HepG2 (cell line): ENCODE measurements around the gene SLC15A5. TPM values are rescaled to one million over a fixed set of nuclear protein-coding genes. Genes with fewer than 3 reads are reported as not detected.

Source experiments
- ATAC-seq: fragments of 200-7000 bp; cut with Tn5 transposase; 3 replicates; pipeline ENCODE4 v1.9.1; 2020; ENCODE audit warnings: mild to moderate bottlenecking, moderate library complexity
- BruUV-seq: library from RNA; stranded (reverse); fragments of 400-500 nt; replicated peaks from 2 replicates; lab custom pipeline; 2021; lab: Mats Ljungman, UMichigan
- CTCF ChIA-PET: fragments of 300-600 bp; formaldehyde crosslinking; extraction: SDS; loops from one replicate; lab custom pipeline; 2021; ENCODE audit warnings: low total read pairs, inconsistent platforms, low intra/inter-chr PET ratio; lab: Yijun Ruan, JAX
- POLR2A ChIA-PET: fragments of 350-600 bp; sonication (Branson Sonifier 250); formaldehyde crosslinking; loops from one replicate; lab custom pipeline; 2020; ENCODE audit warnings: antibody characterized with exemption, inconsistent platforms; lab: Yijun Ruan, JAX
- DNase-seq: peaks from one replicate; pipeline ENCODE4 v3.0.0-alpha.2; 2015; ENCODE audit warnings: low spot score
- FAIRE-seq: peaks from 3 replicates; lab custom pipeline; 2011; peaks lifted over from hg19 to GRCh38; lab: Jason Lieb, UNC
- H2AFZ ChIP-seq: one replicate; pipeline ENCODE4 v1.6.1; 2011; ENCODE audit warnings: low read length, inconsistent platforms
- H3K27ac ChIP-seq: fragments of 300-600 bp; 3 replicates; pipeline ENCODE4 v1.8.0; 2011; ENCODE audit warnings: mixed run types, mild to moderate bottlenecking, mixed read lengths, low read length, inconsistent platforms; ENCODE audit not compliant: insufficient read depth; ENCODE audit errors: extremely low read length
- H3K27me3 ChIP-seq, 2 experiments: fragments of 200-600 bp in 1 of 2; 2 replicates in 1 of 2; 3 replicates in 1 of 2; pipeline versions ENCODE4 v1.6.0 to v1.8.0; 2011; ENCODE audit warnings: low read length in 2 of 2, mild to moderate bottlenecking in 2 of 2, moderate library complexity in 2 of 2, inconsistent platforms in 1 of 2; ENCODE audit not compliant: insufficient read depth in 2 of 2, control insufficient read depth in 1 of 2
- H3K36me3 ChIP-seq, 2 experiments: fragments of 200-600 bp in 1 of 2; replicated peaks in 1 of 2; 2 replicates in 1 of 2; 3 replicates in 1 of 2; pipeline versions ENCODE4 v1.5.1 to v1.8.0; 2011; ENCODE audit warnings: low read length in 2 of 2, inconsistent platforms in 1 of 2; ENCODE audit not compliant: insufficient read depth in 2 of 2, control insufficient read depth in 1 of 2
- H3K4me1 ChIP-seq: 2 replicates; pipeline ENCODE4 v1.5.1; 2012; ENCODE audit warnings: low read length, inconsistent platforms; ENCODE audit not compliant: insufficient read depth
- H3K4me2 ChIP-seq: 2 replicates; pipeline ENCODE4 v1.6.0; 2011; ENCODE audit warnings: low read depth, low read length, inconsistent platforms
- H3K4me3 ChIP-seq, 3 experiments: fragments of 200-600 bp in 1 of 3; sonication (generic), shearing (Covaris generic) in 1 of 3; replicated peaks in 1 of 3; 2 replicates each; pipeline ENCODE4 v1.5.1; 2011 to 2016; ENCODE audit warnings: low read length in 3 of 3, inconsistent platforms in 2 of 3, low read depth in 2 of 3, mild to moderate bottlenecking in 2 of 3, control low read depth in 1 of 3, mixed read lengths in 1 of 3; ENCODE audit not compliant: insufficient read depth in 1 of 3
- H3K79me2 ChIP-seq: one replicate; pipeline ENCODE4 v1.6.1; 2011; ENCODE audit warnings: low read length, inconsistent platforms; ENCODE audit not compliant: insufficient read depth
- H3K9ac ChIP-seq: 2 replicates; pipeline ENCODE4 v1.6.0; 2011; ENCODE audit warnings: mild to moderate bottlenecking, low read depth, low read length, inconsistent platforms; ENCODE audit not compliant: insufficient read depth
- H3K9me3 ChIP-seq: 2 replicates; pipeline ENCODE4 v1.5.1; 2012; ENCODE audit warnings: mild to moderate bottlenecking, low read length
- H4K20me1 ChIP-seq: 2 replicates; pipeline ENCODE4 v1.6.0; 2011; ENCODE audit warnings: inconsistent platforms, mild to moderate bottlenecking, low read length, moderate library complexity; ENCODE audit not compliant: insufficient read depth
- ARID3A ChIP-seq: IDR thresholded peaks from 2 replicates; pipeline ENCODE4 v1.6.1; 2012; ENCODE audit warnings: low read depth, low read length, improper control_type of control experiment
- FIP1L1 ChIP-seq: fragments of 200-400 bp; formaldehyde crosslinking; IDR thresholded peaks from 2 replicates; pipeline ENCODE4 v1.6.1; 2018; ENCODE audit warnings: low read depth, mild to moderate bottlenecking, low read length, moderate library complexity, borderline replicate concordance; ENCODE audit not compliant: insufficient read depth
- FOXC1 ChIP-seq: sonication (generic); formaldehyde crosslinking; IDR thresholded peaks from 2 replicates; pipeline ENCODE4 v1.8.0; 2022; ENCODE audit warnings: mild to moderate bottlenecking, missing genetic modification reagents, borderline replicate concordance
- PHF20 ChIP-seq: sonication (generic); formaldehyde crosslinking; IDR thresholded peaks from 2 replicates; pipeline ENCODE4 v1.5.0; 2020; ENCODE audit warnings: mild to moderate bottlenecking, missing genetic modification reagents
- SALL1 ChIP-seq: sonication (generic); formaldehyde crosslinking; IDR thresholded peaks from 2 replicates; pipeline ENCODE4 v1.8.0; 2022; ENCODE audit warnings: mild to moderate bottlenecking, missing genetic modification reagents
- TFDP1 ChIP-seq: IDR thresholded peaks from 2 replicates; pipeline ENCODE4 v1.6.1; 2016; ENCODE audit warnings: missing compliant biosample characterization, missing genetic modification reagents, borderline replicate concordance
- ZNF501 ChIP-seq: sonication (generic); formaldehyde crosslinking; IDR thresholded peaks from 2 replicates; pipeline ENCODE4 v1.5.1; 2020; ENCODE audit warnings: mild to moderate bottlenecking, moderate library complexity, missing genetic modification reagents
- WGBS: methylation state at CpG from one replicate; pipeline ENCODE4 v1.1.6; 2017; ENCODE audit warnings: low lambda C conversion rate; 5-methylcytosine and 5-hydroxymethylcytosine counted together
- in situ Hi-C: cut with HindIII; loops from 2 replicates; pipeline ENCODE4 v1.10.0; 2017; ENCODE audit warnings: low pct_unique_long_range_greater_than_20kb; ENCODE audit not compliant: extremely low pct_ligation_motif_present
- intact Hi-C: fragments of 100-400 bp; cut with micrococcal nuclease; formaldehyde crosslinking; loops from one replicate; pipeline ENCODE4 v1.10.0; 2022; ENCODE audit not compliant: unreplicated experiment
- polyA plus RNA-seq, 8 experiments: library from polyadenylated mRNA; depleted of rRNA in 3 of 8; stranded (reverse) in 7 of 8; unstranded in 1 of 8; fragments of >200 nt; fragmentation: Illumina TruSeq in 4 of 8; extraction: Trizol in 4 of 8; gene quantifications; 2 replicates each; pipeline versions ENCODE4 v1.2.1 to v1.2.3, GENCODE V29; 2011 to 2016; ENCODE audit warnings: low read depth in 4 of 8, missing spikeins in 1 of 8, mixed read lengths in 1 of 8; ENCODE audit not compliant: insufficient read depth in 1 of 8
- total RNA-seq, 5 experiments: library from RNA; depleted of rRNA; stranded (reverse); fragments of >200 nt; fragmentation: Illumina TruSeq; extraction: Trizol; gene quantifications; 2 replicates each; pipeline ENCODE4 v1.2.3, GENCODE V29; 2016; ENCODE audit warnings: low read depth in 1 of 5

Gene SLC15A5
- total and polyA plus RNA-seq, 2 of the 13 experiments (the other 11 are each of a cell fraction or from before 2014, with no cell fraction given), result not detected

GRCh38 chr12:16159571-16159970 lies 117.9 kb downstream of the SLC15A5 start:
- H3K4me3 ChIP-seq, result no peak overlapping the region
- no peak overlapping the region for H3K9ac ChIP-seq
- no peak for FAIRE-seq
- H3K4me1 ChIP-seq, result no peaks in the 10 kb centered on the region
- ChIA-PET POLR2A (no interaction called here), CTCF (no interaction called here)
- no TSS peak for BruUV-seq
- DNase-seq, result no peak
- H3K36me3 ChIP-seq, result no peaks in the 10 kb centered on the region
- H3K27ac ChIP-seq, result no peak overlapping the region
- H4K20me1 ChIP-seq, result no peaks in the 10 kb centered on the region
- TF ChIP-seq SALL1 (CRISPR knock-in tag), result no peak
- no peak for TF ChIP-seq ARID3A
- TF ChIP-seq TFDP1 (CRISPR knock-in tag), result no peak
- H3K79me2 ChIP-seq, result no peaks in the 10 kb centered on the region
- WGBS, result 3% methylated on average over 1 of the region's 1 CpG
- no peak overlapping the region for H2AFZ ChIP-seq
- intact Hi-C loops, result no loop called here
- in situ Hi-C loops, result no loop called here
- H3K4me2 ChIP-seq, result no peak overlapping the region
- no peak for ATAC-seq
- H3K27me3 ChIP-seq, result peaks cover 0 to 3% of the 10 kb centered on the region in 2 experiments; a peak in 1 of 5 replicates
- H3K9me3 ChIP-seq, result no peaks in the 10 kb centered on the region

- WGBS, result 43% methylated on average over 1 of the region's 1 CpG
- Histone ChIP-seq H2AFZ (no peak overlapping the region), H3K4me2 (no peak overlapping the region), H3K36me3 (no peaks in the 10 kb centered on the region), H3K9me3 (no peaks in the 10 kb centered on the region), H4K20me1 (no peaks in the 10 kb centered on the region), H3K4me1 (no peaks in the 10 kb centered on the region), H3K27ac (no peak overlapping the region), H3K4me3 (no peak overlapping the region), H3K9ac (no peak overlapping the region), H3K27me3 (peaks cover 0 to 3% of the 10 kb centered on the region in 2 experiments; a peak in 1 of 5 replicates), H3K79me2 (no peaks in the 10 kb centered on the region)
- ATAC-seq, result no peak
- no peak for FAIRE-seq
- DNase-seq, result no peak
- TF ChIP-seq FIP1L1, result no peak
- no peak for TF ChIP-seq PHF20 (CRISPR knock-in tag)
- no peak for TF ChIP-seq FOXC1 (CRISPR knock-in tag)
- TF ChIP-seq ZNF501 (CRISPR knock-in tag), result no peak
- CTCF ChIA-PET, result no interaction called here
- intact Hi-C loops, result no loop called here
- BruUV-seq, result no TSS peak
- in situ Hi-C loops, result no loop called here
- POLR2A ChIA-PET, result no interaction called here
These were observed 119.4 kb downstream of the SLC15A5 start for GRCh38 chr12:16158050-16158449.
